Activated CD4-positive, alpha-beta T cell treated with anti-CD3 and anti-CD28 coated beads, Interleukin-2, amount 50 U/mL, for 48 hours (primary cell): ENCODE data around the gene MIER2.
"Not testable (repeated sequence)": the region's sequence is repeated elsewhere in the genome, so short reads cannot be mapped to it uniquely, and the experiment has no call there.

ENCODE experiments used
- DNase-seq, 2 experiments: peaks; one replicate each; pipeline ENCODE4 v3.0.0-alpha.2; 2020

Gene MIER2

GRCh38 chr19:344625-345319 lies at the start of gene MIER2:
MIER2 (minus strand) TSS chr19:344796; CDS start chr19:344782, 14 bp downstream.
- DNase-seq = peak; percentile 90 to 91

- not testable (repeated sequence) for DNase-seq
Observed at GRCh38 chr19:393560-393959, 49.0 kb upstream of the MIER2 start.

- DNase-seq = no peak
Observed at GRCh38 chr19:392375-392970, 47.9 kb upstream of the MIER2 start.

GRCh38 chr19:391726-392374 lies 47.3 kb upstream of the MIER2 start:
- DNase-seq = no peak

- DNase-seq = no peak
Observed at GRCh38 chr19:391207-391557, 46.6 kb upstream of the MIER2 start.

- DNase-seq = no peak
Observed at GRCh38 chr19:390386-391206, 46.0 kb upstream of the MIER2 start.

- DNase-seq = no peak
Observed at GRCh38 chr19:389935-390289, 45.3 kb upstream of the MIER2 start.

- DNase-seq = no peak
Observed at GRCh38 chr19:389255-389934, 44.8 kb upstream of the MIER2 start.

GRCh38 chr19:388691-389090 lies 44.1 kb upstream of the MIER2 start:
- DNase-seq = no peak

GRCh38 chr19:387777-388176 lies 43.2 kb upstream of the MIER2 start:
- no peak for DNase-seq

- DNase-seq = not testable (repeated sequence)
Observed at GRCh38 chr19:386632-387301, 42.2 kb upstream of the MIER2 start.

- not testable (repeated sequence) for DNase-seq
Observed at GRCh38 chr19:386189-386588, 41.6 kb upstream of the MIER2 start.

- DNase-seq = no peak
Observed at GRCh38 chr19:384799-385169, 40.2 kb upstream of the MIER2 start.

GRCh38 chr19:383922-384798 lies 39.6 kb upstream of the MIER2 start:
- DNase-seq = peak in 1 of 2 experiments; percentile 22

GRCh38 chr19:383040-383439 lies 38.4 kb upstream of the MIER2 start:
- no peak for DNase-seq

GRCh38 chr19:382578-382977 lies 38.0 kb upstream of the MIER2 start:
- peak; percentile 41 to 52 for DNase-seq

GRCh38 chr19:381901-382300 lies 37.3 kb upstream of the MIER2 start:
- DNase-seq = not testable (repeated sequence)

- DNase-seq = not testable (repeated sequence)
Observed at GRCh38 chr19:380618-381219, 36.1 kb upstream of the MIER2 start.

- DNase-seq = no peak
Observed at GRCh38 chr19:379796-380195, 35.2 kb upstream of the MIER2 start.

- DNase-seq = no peak
Observed at GRCh38 chr19:378706-379105, 34.1 kb upstream of the MIER2 start.
